Suprapubic skin (tissue), 4 donors: ENCODE data around the gene NLRP11.

ENCODE experiments used
- CTCF ChIP-seq, 2 donors: fragments of 200-600 bp in 1 of 2; fragments of 450-650 bp in 1 of 2; sonication (generic) in 1 of 2; IDR thresholded peaks; one replicate each; pipeline ENCODE4 v1.5.1; 2016 to 2019; ENCODE audit warnings: antibody characterized with exemption in 2 of 2, mild to moderate bottlenecking in 1 of 2, moderate library complexity in 1 of 2
- EP300 ChIP-seq: sonication (generic); formaldehyde crosslinking; IDR thresholded peaks from one replicate; pipeline ENCODE4 v1.6.1; 2017; ENCODE audit warnings: antibody characterized with exemption
- POLR2A ChIP-seq, 2 donors: fragments of 450-650 bp; IDR thresholded peaks; one replicate each; pipeline ENCODE4 v1.6.1; 2017; ENCODE audit warnings: antibody characterized with exemption in 2 of 2, mild to moderate bottlenecking in 2 of 2, moderate library complexity in 2 of 2
- POLR2AphosphoS5 ChIP-seq, 3 donors: sonication (generic); formaldehyde crosslinking; IDR thresholded peaks; one replicate each; pipeline ENCODE4 v1.6.1; 2017; ENCODE audit warnings: antibody characterized with exemption in 3 of 3

GRCh38 chr19:55855160-55855559, 23.4 kb upstream of the NLRP11 start:
- TF ChIP-seq CTCF (IDR thresholded peaks at IDR 0.05) (no peak), POLR2A (IDR thresholded peaks at IDR 0.05) (no peak), EP300 (no peak), POLR2AphosphoS5 (IDR thresholded peaks at IDR 0.05) (no peak)
